CD4-positive, alpha-beta T cell (primary cell): ENCODE measurements around the gene SPG7. TPM values are rescaled to one million over a fixed set of nuclear protein-coding genes. Genes with fewer than 3 reads are reported as not detected.

Source experiments
- ATAC-seq: fragments of 200-7000 bp; cut with Tn5 transposase; one replicate; pipeline ENCODE4 v1.10.0; 2022; ENCODE audit warnings: mild to moderate bottlenecking; ENCODE audit not compliant: poor library complexity
- CTCF ChIA-PET: fragments of 350-600 bp; sonication (Branson Sonifier 250); formaldehyde crosslinking; loops from one replicate; lab custom pipeline; 2021; ENCODE audit warnings: antibody characterized with exemption, inconsistent platforms; lab: Charles Lee
- POLR2A ChIA-PET: fragments of 350-600 bp; sonication (Branson Sonifier 250); formaldehyde crosslinking; loops from one replicate; lab custom pipeline; 2021; ENCODE audit warnings: antibody characterized with exemption, inconsistent platforms; lab: Charles Lee
- DNase-seq, 14 experiments: peaks; one replicate each; pipeline ENCODE4 v3.0.0-alpha.2; 2013 to 2020; ENCODE audit warnings: mixed read lengths in 2 of 14
- H3K27ac ChIP-seq, 2 donors: one replicate each; pipeline versions ENCODE4 v1.5.1 to v1.7.0; 2013; ENCODE audit warnings: low read length in 2 of 2, low read depth in 1 of 2, mild to moderate bottlenecking in 1 of 2
- H3K27me3 ChIP-seq, 2 experiments: 1 replicate in 1 of 2; 2 replicates in 1 of 2; pipeline versions ENCODE4 v1.6.1 to v1.7.0; 2013; ENCODE audit warnings: low read length in 2 of 2, control low read depth in 1 of 2, mild to moderate bottlenecking in 1 of 2, moderate library complexity in 1 of 2; ENCODE audit not compliant: insufficient read depth in 2 of 2, control insufficient read depth in 1 of 2
- H3K36me3 ChIP-seq: one replicate; pipeline ENCODE4 v1.6.1; 2013; ENCODE audit warnings: low read length, control low read depth; ENCODE audit not compliant: insufficient read depth
- H3K4me1 ChIP-seq: one replicate; pipeline ENCODE4 v1.6.1; 2013; ENCODE audit warnings: low read length, control low read depth; ENCODE audit not compliant: insufficient read depth
- H3K4me3 ChIP-seq: one replicate; pipeline ENCODE4 v1.5.1; 2013; ENCODE audit warnings: mild to moderate bottlenecking, low read length, moderate library complexity
- H3K9me3 ChIP-seq, 2 experiments: 1 replicate in 1 of 2; 2 replicates in 1 of 2; pipeline versions ENCODE4 v1.6.1 to v1.7.0; 2013; ENCODE audit warnings: low read length in 2 of 2, mild to moderate bottlenecking in 2 of 2, control low read depth in 1 of 2, moderate library complexity in 1 of 2; ENCODE audit not compliant: control insufficient read depth in 1 of 2, insufficient read depth in 1 of 2
- H3K27ac Mint-ChIP-seq: one replicate; pipeline ENCODE4 v1.8.0; 2020; ENCODE audit warnings: mixed read lengths
- H3K27me3 Mint-ChIP-seq: one replicate; pipeline ENCODE4 v1.8.0; 2021; ENCODE audit warnings: mixed read lengths
- H3K36me3 Mint-ChIP-seq: one replicate; pipeline ENCODE4 v1.8.0; 2021; ENCODE audit warnings: low read depth, mixed read lengths
- H3K4me1 Mint-ChIP-seq: one replicate; pipeline ENCODE4 v1.8.0; 2021; ENCODE audit warnings: low read depth, mixed read lengths
- H3K4me3 Mint-ChIP-seq: one replicate; pipeline ENCODE4 v1.8.0; 2020; ENCODE audit warnings: mild to moderate bottlenecking, mixed read lengths
- H3K9me3 Mint-ChIP-seq: one replicate; pipeline ENCODE4 v1.8.0; 2020; ENCODE audit warnings: mixed read lengths
- intact Hi-C, 2 experiments: fragments of 100-400 bp; cut with DNase I in 1 of 2; cut with micrococcal nuclease in 1 of 2; formaldehyde crosslinking; loops; one replicate each; pipeline versions ENCODE4 v1.15.1 to v1.9.0; 2023 to 2025; cut with DNase I, micrococcal nuclease
- total RNA-seq, 174 experiments: library from RNA in 2 of 174; stranded (reverse) in 2 of 174; gene quantifications; one replicate each; pipeline ENCODE4 v1.2.3 and lab custom pipeline; 2021 to 2026
- TF ChIP-seq, protein P1 (sequence below): fragments of 200-600 bp; IDR thresholded peaks from one replicate; pipeline ENCODE4 v1.8.0; 2022; ENCODE audit warnings: antibody characterized with exemption, mild to moderate bottlenecking

Gene SPG7
- total RNA-seq, 2 experiments from 2014 or later, result 163 to 167 TPM

DNA sequence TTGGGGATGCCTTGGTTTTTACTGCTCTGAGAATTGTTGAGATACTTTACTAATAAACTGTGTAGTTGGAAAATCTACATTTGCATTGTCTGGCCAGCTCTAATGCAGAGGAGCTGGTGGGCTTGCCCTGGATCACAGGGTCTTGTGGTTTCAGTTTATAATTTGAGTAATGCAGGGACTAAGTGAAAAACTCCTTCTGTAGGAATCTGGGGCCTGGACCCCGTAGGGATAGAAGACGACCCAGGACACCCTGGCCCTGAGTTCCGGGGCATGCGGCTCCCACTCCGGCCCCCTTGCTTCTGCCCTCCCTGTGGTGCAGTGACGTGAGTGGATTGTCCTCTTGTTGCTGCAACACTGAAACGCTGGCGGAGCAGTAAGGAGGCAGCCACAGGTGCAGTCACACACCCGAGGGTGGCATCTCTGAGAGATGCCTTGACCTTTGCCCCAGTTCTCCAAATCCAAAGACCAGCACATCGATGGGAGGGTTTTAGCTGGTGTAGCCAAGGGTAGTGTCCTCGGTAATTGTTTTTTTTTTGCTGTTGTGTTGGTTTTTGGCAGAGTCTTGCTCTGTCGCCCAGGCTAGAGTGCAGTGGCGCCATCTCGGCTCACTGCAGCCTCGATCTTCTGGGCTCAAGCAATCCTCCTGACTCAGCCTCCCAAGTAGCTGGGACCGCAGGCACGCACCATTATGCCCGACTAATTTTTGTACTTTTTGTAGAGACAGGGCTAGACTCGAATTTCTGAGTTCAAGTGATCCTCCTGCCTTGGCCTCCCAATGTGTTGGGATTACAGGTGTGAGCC lies 49.7 kb downstream of the SPG7 start:
- ATAC-seq (no peak), DNase-seq (peak in 1 of 14 experiments; percentile 31)
- H3K27ac Mint-ChIP-seq, result peak overlapping the region; percentile 86
- Histone ChIP-seq H3K4me1 (peaks cover 41% of the 10 kb centered on the region), H3K27ac (no peak overlapping the region), H3K27me3 (peaks cover 0 to 2% of the 10 kb centered on the region in 2 experiments), H3K9me3 (peaks cover 0 to 3% of the 10 kb centered on the region in 2 experiments), H3K4me3 (no peak overlapping the region), H3K36me3 (peaks cover 48% of the 10 kb centered on the region)
- peaks cover 57% of the 10 kb centered on the region for H3K36me3 Mint-ChIP-seq
- H3K4me1 Mint-ChIP-seq, result peaks cover 32% of the 10 kb centered on the region
- intact Hi-C loops, result loop anchor here (1.0 to 2.0 kb wide), 2 partner anchors 223 to 225 kb away; no protein-coding TSS in a partner anchor
- H3K27me3 Mint-ChIP-seq, result no peaks in the 10 kb centered on the region
- no peaks in the 10 kb centered on the region for H3K9me3 Mint-ChIP-seq
- CTCF ChIA-PET, result interaction anchor here (0.6 to 2.2 kb wide), 8 partner anchors 9 to 232 kb away, joined by 3 to 8 read pairs (median 5); partner anchors contain the start of gene SPG7
- peak overlapping the region; percentile 75 for H3K4me3 Mint-ChIP-seq
- POLR2A ChIA-PET, result interaction anchor here (0.9 to 2.8 kb wide), 4 partner anchors 9 to 69 kb away, joined by 3 to 7 read pairs (median 4); no protein-coding TSS in a partner anchor
- TF ChIP-seq, protein P1, sequence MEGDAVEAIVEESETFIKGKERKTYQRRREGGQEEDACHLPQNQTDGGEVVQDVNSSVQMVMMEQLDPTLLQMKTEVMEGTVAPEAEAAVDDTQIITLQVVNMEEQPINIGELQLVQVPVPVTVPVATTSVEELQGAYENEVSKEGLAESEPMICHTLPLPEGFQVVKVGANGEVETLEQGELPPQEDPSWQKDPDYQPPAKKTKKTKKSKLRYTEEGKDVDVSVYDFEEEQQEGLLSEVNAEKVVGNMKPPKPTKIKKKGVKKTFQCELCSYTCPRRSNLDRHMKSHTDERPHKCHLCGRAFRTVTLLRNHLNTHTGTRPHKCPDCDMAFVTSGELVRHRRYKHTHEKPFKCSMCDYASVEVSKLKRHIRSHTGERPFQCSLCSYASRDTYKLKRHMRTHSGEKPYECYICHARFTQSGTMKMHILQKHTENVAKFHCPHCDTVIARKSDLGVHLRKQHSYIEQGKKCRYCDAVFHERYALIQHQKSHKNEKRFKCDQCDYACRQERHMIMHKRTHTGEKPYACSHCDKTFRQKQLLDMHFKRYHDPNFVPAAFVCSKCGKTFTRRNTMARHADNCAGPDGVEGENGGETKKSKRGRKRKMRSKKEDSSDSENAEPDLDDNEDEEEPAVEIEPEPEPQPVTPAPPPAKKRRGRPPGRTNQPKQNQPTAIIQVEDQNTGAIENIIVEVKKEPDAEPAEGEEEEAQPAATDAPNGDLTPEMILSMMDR, result peak; percentile 17

DNA sequence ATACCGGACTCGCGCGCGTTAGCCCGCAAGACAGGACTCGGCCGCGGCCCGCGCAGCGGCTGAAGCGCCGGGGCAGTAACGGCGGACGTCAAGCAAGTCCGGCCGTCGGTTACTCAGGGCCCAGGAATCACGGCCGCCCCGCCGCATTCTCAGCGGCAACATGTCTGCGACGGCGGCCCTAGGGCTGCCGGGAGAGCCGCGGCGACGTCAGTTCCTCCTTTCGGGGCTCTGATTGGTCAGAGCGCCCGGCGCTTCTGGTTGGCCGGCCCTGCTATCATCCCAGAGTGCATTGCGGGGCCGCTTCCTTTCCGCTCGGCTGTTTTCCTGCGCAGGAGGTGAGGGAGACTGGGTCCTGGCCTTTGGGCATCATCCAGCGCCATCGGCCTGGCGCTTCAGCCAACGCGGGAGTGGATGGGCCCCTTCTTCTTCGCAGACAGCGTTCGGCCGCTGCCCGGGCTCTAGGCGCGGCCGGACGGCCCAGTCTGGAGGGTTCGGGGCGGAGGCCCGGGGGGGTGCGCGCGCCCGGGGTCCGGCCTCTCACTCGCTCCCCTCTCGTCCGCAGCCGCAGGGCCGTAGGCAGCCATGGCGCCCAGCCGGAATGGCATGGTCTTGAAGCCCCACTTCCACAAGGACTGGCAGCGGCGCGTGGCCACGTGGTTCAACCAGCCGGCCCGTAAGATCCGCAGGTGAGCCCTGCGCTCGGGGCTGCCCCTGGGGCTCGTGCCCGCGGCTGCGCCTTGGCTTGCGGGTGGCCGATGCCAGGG lies 52.4 kb downstream of the SPG7 start, which contains the start of gene RPL13:
TSS of gene RPL13 (plus strand) at position 305 of the 764 bp plus-strand sequence. CDS start at position 583, 278 bp downstream.
- peaks cover 0 to 5% of the 10 kb centered on the region in 2 experiments for H3K9me3 ChIP-seq
- H3K4me3 ChIP-seq, result peak within 1 kb of the TSS; percentile 75
- H3K27ac ChIP-seq, result peak within 1 kb of the TSS; percentile 82 to 90
- TF ChIP-seq, protein P1, result no peak
- Mint-ChIP-seq H3K36me3 (peaks cover 77% of the 10 kb centered on the region), H3K4me1 (peaks cover 56% of the 10 kb centered on the region), H3K4me3 (peak within 1 kb of the TSS; percentile 97), H3K27me3 (no peaks in the 10 kb centered on the region), H3K9me3 (no peaks in the 10 kb centered on the region), H3K27ac (peak within 1 kb of the TSS; percentile 99)
- H3K36me3 ChIP-seq, result peaks cover 48% of the 10 kb centered on the region
- H3K4me1 ChIP-seq, result peaks cover 68% of the 10 kb centered on the region
- peaks cover 0 to 3% of the 10 kb centered on the region in 2 experiments for H3K27me3 ChIP-seq
- ChIA-PET POLR2A (interaction anchor here (1.9 to 2.8 kb wide), 2 partner anchors 26 to 52 kb away, joined by 5 to 7 read pairs; partner anchors contain the start of gene SPG7), CTCF (no interaction called here)
- DNase-seq, result peak; percentile 86 to 97 (median 91)
- intact Hi-C loops, result loop anchor here (1.0 to 5.0 kb wide), 6 partner anchors 26 to 313 kb away; partner anchors contain the start of genes SPG7 (in 2 of the 2), ANKRD11 (in 1 of the 2), CHMP1A (in 1 of the 2) and SPATA33 (in 1 of the 2)
- peak; percentile 88 for ATAC-seq
